Peyer's patch (tissue), 4 donors: ENCODE data around the gene SLC35E1. TPM values are rescaled to one million over a fixed set of nuclear protein-coding genes. Genes with fewer than 3 reads are reported as not detected.

Source experiments
- DNase-seq, 3 donors: peaks; one replicate each; pipeline ENCODE4 v3.0.0-alpha.2; 2017 to 2019
- H3K27ac ChIP-seq, 4 donors: fragments of 200-600 bp; sonication (generic); one replicate each; pipeline ENCODE4 v1.5.1; 2016 to 2019
- H3K27me3 ChIP-seq, 2 donors: fragments of 200-600 bp; sonication (generic); one replicate each; pipeline ENCODE4 v1.5.1; 2019
- H3K36me3 ChIP-seq, 3 donors: fragments of 200-600 bp; sonication (generic); one replicate each; pipeline ENCODE4 v1.5.1; 2016 to 2019
- H3K4me1 ChIP-seq, 4 donors: fragments of 200-600 bp; sonication (generic); one replicate each; pipeline ENCODE4 v1.5.1; 2016 to 2019
- H3K4me3 ChIP-seq, 4 donors: fragments of 200-600 bp; sonication (generic); 1 replicate in 3 of 4; 2 replicates in 1 of 4; pipeline ENCODE4 v1.5.1; 2016 to 2019; ENCODE audit warnings: mild to moderate bottlenecking in 1 of 4
- H3K9me3 ChIP-seq, 4 donors: fragments of 200-600 bp; sonication (generic); one replicate each; pipeline ENCODE4 v1.5.1; 2016 to 2019; ENCODE audit warnings: mild to moderate bottlenecking in 1 of 4
- CTCF ChIP-seq, 6 experiments: fragments of 450-650 bp in 4 of 6; fragments of 200-600 bp in 2 of 6; sonication (generic) in 1 of 6; IDR thresholded peaks; one replicate each; pipeline ENCODE4 v1.5.1; 2017 to 2019; ENCODE audit warnings: antibody characterized with exemption in 6 of 6, mild to moderate bottlenecking in 3 of 6, moderate library complexity in 1 of 6
- POLR2A ChIP-seq, 2 donors: fragments of 450-650 bp; IDR thresholded peaks; one replicate each; pipeline ENCODE4 v1.5.1; 2017; ENCODE audit warnings: antibody characterized with exemption in 2 of 2, mild to moderate bottlenecking in 2 of 2, moderate library complexity in 2 of 2
- total RNA-seq, 4 donors: library from RNA; depleted of rRNA; stranded (reverse); fragments of >200 nt; gene quantifications; one replicate each; pipeline ENCODE4 v1.1.0, GENCODE V29; 2016

SLC35E1 gene
- total RNA-seq, 4 donors from 2014 or later, result 23.9 to 62.0 (median 41.9) TPM

DNA sequence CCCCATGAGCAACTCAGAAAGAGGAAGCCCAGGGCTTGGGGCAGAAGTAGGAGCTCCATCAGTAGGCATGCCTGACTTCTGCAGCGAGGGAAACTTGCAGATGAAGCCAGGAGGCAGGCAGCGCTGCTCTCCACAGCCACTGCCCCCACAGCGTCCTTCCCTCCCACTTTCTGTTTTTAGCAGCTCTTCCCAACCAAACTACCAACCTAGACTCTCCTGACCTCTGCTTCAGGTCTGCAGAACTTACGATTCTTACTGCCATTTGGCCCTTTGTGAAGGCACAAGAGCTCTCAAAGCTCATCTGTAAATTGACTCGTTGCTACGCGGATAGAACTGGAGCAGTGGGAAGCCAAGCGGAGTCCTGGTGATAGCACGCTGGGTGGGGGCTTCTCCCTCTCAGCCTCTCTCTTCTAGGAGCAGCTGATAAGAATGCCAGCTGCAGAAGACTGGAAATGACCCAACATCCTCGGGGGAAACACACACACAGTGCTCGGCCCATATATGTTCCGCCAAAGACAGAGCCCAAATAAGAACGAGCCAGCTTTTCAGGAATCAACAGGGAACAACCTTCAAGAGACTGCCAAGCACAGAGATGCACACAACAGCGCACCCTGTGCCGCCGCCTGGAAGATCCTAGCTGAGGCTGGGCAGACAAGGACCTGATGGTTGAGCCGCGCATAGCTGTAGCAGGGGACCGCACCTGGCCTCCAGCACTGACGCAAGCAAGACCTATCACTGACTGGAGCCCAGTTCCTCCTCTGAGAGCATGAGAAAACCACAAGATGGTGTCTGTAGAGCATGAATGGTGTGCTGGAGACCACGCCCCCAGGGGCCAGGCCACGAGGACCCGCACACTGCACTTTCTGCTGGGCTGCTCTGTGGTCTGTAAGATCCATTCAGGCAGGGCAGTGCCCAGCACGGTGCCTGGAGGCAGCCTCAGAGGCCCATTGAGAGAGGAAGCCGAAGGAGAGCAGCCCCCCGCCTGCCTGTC is 15.9 kb upstream of the SLC35E1 start:
- Histone ChIP-seq H3K4me1 (peaks cover 8 to 76% (median 50%) of the 10 kb centered on the region in 4 donors), H3K36me3 (no peaks in the 10 kb centered on the region), H3K4me3 (peak overlapping the region in 3 of 4 donors; percentile 11 to 47 (median 14)), H3K27me3 (no peaks in the 10 kb centered on the region), H3K27ac (peak overlapping the region; percentile 39 to 91 (median 86)), H3K9me3 (no peaks in the 10 kb centered on the region)
- peak in 2 of 3 donors; percentile 91 to 92 for DNase-seq
- TF ChIP-seq CTCF (IDR thresholded peaks at IDR 0.05) (no peak), POLR2A (IDR thresholded peaks at IDR 0.05) (no peak)

GRCh38 chr19:16586991-16587832 is 15.0 kb upstream of the SLC35E1 start:
- Histone ChIP-seq H3K4me1 (peaks cover 8 to 84% (median 51%) of the 10 kb centered on the region in 4 donors), H3K36me3 (no peaks in the 10 kb centered on the region), H3K4me3 (peak overlapping the region in 2 of 4 donors; percentile 14 to 47), H3K27ac (peak overlapping the region; percentile 47 to 91 (median 86)), H3K9me3 (no peaks in the 10 kb centered on the region), H3K27me3 (no peaks in the 10 kb centered on the region)
- TF ChIP-seq CTCF (IDR thresholded peaks at IDR 0.05) (no peak), POLR2A (IDR thresholded peaks at IDR 0.05) (no peak)
- peak in 2 of 3 donors; percentile 92 for DNase-seq

GRCh38 chr19:16586477-16586871 is 14.3 kb upstream of the SLC35E1 start:
- no peak for TF ChIP-seq POLR2A (IDR thresholded peaks at IDR 0.05)
- no peak for TF ChIP-seq CTCF (IDR thresholded peaks at IDR 0.05)
- H3K36me3 ChIP-seq, result no peaks in the 10 kb centered on the region
- DNase-seq, result no peak
- H3K4me3 ChIP-seq, result peak overlapping the region in 1 of 4 donors; percentile 47
- H3K27ac ChIP-seq, result peak overlapping the region; percentile 27 to 91 (median 86)
- H3K9me3 ChIP-seq, result no peaks in the 10 kb centered on the region
- no peaks in the 10 kb centered on the region for H3K27me3 ChIP-seq
- peaks cover 8 to 91% (median 52%) of the 10 kb centered on the region in 4 donors for H3K4me1 ChIP-seq

GRCh38 chr19:16585808-16586476 is 13.7 kb upstream of the SLC35E1 start:
- peaks cover 8 to 92% (median 51%) of the 10 kb centered on the region in 4 donors for H3K4me1 ChIP-seq
- peak in 2 of 3 donors; percentile 75 to 81 for DNase-seq
- H3K36me3 ChIP-seq, result no peaks in the 10 kb centered on the region

More at GRCh38 chr19:16585808-16586476, 13.7 kb upstream of the SLC35E1 start:
- H3K27me3 ChIP-seq, result no peaks in the 10 kb centered on the region
- H3K27ac ChIP-seq, result peak overlapping the region; percentile 78 to 91 (median 86)
- H3K4me3 ChIP-seq, result peak overlapping the region in 2 of 4 donors; percentile 26 to 47
- TF ChIP-seq CTCF (IDR thresholded peaks at IDR 0.05) (no peak), POLR2A (IDR thresholded peaks at IDR 0.05) (no peak)
- H3K9me3 ChIP-seq, result no peaks in the 10 kb centered on the region
